Stimulated activated CD4-positive, alpha-beta T cell treated with anti-CD3 and anti-CD28 coated beads, Interleukin-1b, Interleukin-23, amount 100 ng/mL, for 24 hours (primary cell): ENCODE results near the gene UBAC1.
"Not testable (repeated sequence)": the region's sequence is repeated elsewhere in the genome, so short reads cannot be mapped to it uniquely, and the experiment has no call there.

Experiments
- DNase-seq, 4 experiments: peaks; one replicate each; pipeline ENCODE4 v3.0.0-alpha.2; 2020; ENCODE audit warnings: low read depth in 4 of 4, low spot score in 1 of 4

Gene UBAC1

DNA sequence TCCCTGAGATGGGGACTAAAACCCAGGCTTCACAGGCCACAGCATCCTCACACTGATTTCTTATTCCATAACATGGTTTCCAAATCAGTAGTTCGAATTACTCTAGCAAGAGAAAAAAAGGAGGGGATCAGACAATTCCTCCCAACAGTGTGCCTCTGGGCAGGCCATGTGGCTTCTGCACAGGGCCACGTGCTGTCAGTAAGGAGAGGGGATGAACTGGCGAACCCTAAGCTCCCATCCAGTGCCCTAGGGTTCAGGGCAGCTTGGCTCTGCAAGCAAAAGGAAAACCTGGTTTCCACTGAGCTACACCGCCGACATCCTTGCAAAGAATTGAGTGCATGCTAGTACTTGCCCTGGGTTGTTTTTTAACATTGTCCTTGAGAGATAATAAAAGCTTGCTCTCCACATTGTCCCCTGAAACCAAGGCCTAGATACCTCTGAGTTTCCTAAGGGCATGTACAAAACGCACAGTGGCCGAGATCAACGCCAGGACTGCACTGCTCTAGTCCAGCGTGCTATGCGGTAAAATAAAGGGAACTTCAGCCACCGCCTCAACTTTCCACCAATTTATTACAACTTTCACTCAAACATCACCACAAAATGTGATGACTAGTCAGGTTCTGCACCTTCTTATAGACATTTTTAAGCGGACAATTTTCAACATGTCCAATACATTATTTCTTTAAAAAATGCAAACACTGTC is 58.4 kb downstream of the UBAC1 start:
- DNase-seq: no peak

DNA sequence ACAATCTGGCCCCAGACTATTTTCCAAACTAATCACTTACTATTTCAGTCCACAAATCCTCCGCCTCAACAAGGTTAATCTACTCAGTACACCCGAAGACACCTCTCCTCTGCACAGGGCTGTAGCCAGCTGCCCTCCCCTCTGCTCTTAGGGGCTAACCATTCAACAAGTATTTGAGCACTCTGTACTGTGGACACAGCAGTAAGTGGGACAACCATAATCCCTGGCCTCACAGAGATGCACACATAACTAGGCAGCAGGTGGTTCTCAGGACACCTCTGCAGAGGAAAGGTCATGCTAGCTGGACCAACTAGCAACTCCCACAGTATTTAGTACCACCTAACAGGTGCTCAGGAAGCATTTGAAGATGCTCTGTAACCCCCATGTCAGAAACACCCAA is 59.3 kb downstream of the UBAC1 start:
- no peak for DNase-seq

DNA sequence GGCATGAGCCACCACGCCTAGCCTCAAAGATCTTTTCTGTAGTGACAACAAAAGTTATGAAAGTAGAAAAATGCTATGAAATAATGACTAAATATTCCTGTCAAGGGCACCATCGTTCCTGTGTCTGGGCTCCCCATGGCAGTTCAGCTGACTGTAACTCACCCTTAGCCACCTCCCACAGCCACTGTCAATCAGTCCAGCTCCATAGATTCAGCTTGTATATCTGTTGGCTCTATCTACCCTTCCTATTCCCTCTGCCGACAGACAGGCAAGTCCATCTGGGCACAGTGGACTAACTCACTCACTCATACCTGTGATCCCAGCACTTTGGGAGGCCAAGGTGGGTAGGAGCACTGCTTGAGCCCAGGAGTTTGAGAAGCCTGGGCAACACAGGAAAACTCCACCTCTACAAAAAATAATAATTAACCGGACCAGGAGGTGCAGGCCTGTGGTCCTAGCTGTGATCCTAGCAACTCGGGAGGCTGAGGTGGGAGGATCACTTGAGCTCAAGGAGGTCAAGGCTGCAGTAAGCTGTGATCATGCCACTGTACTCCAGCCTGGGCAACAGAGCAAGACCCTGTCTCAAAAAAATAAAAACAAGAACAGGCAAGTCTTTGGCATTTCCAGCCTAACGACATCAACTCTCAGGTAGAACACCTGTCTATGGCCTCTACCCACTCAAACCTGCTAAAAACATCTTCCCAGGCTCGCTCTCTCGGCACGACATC is 60.0 kb downstream of the UBAC1 start:
- DNase-seq: no peak

DNA sequence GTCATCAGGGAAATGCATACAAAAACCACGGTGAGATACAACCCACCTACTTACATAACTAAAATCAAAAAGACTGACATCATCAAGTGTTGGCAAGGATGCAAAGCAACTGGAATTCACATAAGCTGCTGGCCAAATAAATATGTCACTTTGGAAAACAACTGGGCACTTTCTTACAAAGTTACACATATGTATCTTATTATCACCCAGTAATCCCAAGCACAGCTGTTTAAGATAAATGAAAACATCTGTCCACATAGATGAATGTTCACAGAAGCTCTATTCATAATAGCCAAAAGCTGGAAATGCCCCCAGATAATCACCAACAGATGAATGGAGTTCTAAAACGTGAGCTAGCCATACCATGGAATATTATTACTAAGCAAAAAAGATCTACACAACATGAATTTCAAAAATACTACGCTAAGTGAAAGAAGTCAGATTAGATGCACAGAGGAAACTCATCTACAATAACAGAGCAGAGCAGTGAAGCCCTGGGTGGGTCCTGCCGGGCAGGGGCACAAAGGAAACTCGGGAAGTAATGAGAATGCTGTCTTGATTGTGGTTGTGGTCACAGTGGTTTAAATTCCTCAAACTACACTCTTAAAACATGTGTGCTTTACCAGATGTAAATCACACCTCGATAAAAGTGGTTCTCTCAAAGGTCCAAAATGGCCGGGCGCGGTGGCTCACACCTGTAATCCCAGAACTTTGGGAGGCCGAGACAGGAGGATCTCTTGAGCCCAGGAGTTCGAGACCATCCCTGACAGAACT is 62.4 kb downstream of the UBAC1 start:
- no peak for DNase-seq

DNA sequence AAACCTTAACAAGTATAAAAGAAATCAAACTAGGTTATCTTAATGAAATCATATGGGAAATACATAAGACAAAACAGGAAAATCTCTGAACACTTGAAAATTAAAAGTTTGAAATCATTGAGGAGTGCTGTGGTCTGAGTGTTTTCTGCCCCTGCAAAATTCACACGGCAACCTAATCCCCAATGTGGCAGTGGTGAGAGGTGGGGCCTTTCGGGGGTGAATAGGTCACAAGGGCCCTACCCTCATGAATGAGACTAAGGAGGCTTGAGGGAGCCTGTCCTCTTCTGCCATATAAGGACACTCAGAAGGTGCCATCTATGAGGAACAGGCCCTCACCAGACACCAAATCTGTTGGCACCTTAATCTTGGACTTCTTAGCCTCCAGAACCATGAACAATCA is 64.5 kb downstream of the UBAC1 start:
- DNase-seq: no peak

DNA sequence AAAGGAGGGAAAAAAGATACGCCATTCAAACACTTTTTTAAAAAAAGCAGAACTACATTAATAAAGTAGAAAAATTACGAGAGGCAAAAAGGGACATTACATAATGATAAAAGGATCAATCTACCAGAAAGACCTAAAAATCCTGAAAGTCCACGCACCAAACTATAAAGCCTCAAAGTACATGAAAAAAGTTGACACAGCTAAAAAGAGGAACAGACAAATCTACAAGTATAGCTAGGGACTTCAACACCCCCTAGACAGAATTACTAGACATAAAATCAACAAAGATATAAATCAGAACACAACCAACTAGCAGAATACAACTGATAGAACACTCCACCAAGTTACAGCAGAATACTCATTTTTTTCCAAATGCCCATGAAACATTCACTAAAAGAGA is 65.0 kb downstream of the UBAC1 start:
- no peak for DNase-seq

DNA sequence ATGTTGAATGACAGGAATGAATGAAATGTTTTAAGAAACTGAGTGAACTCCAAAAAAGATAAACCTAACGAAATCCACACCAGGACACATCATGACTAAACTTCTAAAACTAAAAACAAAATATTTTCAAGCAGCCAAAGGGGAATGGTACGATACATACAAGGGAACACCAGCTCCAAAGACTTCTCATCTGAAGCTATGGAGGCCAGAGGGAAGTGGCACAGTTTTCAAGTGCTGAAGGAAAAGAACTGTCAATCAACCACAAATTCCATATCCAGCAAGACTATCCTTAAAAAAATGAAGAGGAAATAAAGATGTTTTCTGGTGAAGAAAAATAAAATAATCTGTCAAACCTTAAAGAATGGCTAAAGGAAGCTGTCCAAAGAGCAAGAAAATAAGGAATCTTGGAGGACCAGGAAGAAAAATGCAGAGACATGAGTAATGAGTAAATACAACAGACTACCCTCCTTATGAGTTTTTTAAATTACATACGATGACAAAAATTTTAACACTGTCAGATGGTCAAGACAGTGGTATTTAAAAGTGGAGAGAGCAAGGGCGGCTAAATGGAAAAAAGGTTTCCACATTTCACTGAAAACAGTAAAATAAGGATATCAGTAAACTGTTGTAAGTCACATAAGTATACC is 65.8 kb downstream of the UBAC1 start:
- no peak for DNase-seq

DNA sequence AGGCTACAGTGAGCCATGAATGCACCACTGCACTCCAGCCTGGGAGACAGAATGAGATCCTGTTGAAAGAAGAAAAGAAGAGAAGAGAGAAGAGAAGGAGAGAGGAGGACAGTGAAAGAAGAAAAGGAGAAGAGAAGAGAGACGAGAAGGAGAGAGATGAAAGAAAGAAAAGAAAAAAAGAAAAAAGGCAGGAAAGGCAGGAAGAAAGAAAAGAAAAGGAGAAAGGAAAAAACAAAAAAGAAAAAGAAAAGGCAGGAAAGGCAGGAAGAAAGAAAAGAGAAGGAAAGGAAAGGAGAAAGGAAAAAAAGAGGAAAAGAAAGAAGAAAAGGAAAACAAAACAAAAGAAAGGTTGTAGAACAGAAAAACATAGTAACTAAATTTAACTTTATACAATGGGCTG is 68.1 kb downstream of the UBAC1 start:
- no peak for DNase-seq

DNA sequence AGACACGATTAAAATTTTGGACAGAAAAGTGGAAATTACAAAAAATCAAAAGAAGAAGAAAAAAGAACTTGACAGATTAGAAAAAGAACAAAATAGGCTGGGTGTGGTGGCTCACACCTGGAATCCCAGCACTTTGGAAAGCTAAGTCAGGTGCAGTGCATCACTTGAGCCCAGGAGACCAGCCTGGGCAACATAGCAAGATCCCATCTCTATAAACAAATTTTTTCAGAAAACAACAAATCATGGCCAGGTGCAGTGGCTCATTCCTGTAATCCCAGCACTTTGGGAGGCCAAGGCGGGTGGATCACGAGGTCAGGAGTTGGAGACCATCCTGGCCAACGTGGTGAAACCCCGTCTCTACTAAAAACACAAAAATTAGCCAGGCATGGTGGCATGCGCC is 68.8 kb downstream of the UBAC1 start:
- DNase-seq: not testable (repeated sequence)

DNA sequence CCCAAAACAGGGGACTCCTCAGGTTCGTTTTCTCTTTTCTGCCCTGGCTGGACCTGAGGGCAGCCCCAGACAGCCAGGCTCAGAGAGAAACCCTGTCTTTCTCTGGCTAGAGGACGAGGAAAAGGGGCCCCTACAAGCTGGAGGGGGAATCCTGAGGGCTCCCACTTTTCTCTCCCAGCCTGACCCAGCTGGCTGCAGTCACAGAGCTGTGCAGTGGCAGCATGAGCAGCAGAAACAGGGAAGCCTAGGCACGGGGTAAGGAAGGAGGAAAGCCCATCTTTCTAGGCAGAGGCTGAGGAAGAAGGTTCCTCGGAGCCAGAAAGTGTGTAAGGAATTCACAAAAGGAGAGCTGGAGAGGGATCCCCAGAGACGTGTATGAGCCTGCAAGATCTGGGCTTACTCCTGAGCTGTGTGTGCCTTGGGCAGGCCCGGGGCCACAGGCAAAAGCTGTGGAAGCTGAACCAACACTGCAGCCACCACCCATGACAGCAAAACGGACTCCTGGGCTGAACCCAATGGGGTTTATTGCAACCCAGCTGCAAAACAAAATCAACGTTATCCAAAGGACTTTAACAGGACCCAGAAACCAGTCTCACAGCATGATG is 70.0 kb downstream of the UBAC1 start:
- no peak for DNase-seq

DNA sequence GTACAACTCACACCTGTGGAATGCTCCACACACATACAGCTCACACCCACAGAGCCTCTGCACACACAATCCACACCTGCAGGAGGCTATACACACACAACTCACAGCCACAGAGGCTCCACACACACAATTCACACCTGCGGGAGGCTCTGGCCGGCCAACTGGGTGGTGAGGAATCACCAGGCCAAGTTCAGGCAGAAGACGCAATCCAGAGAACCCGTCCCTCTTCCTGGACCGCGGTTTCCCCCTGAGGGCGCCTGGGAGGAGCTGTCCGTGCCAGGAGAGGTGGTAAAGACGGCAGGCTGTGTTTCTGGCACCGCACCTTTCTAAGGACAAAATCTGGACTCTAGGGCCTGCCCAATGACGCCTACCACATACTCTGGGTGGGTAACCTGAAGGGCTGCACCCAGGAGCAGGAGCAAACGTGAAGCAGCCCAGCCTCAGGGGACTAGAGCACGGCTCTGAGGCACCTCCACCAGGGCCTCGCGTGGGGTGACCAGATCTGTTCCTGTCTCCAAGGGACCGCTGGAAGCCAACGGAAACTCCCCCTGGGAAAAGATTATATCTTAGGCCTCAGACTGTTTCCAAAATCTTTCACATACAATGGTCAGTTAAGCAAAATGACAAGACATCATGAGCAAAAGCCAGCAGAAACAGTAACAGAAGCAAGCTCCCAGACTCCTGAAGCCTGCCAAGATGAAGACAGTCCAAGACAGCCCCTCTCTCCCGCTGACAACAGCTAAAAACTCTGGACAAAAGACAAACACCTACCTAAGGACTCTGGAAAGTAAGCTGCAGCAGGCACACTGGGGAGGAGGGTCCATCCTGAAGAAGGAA is 70.8 kb downstream of the UBAC1 start:
- DNase-seq: no peak

DNA sequence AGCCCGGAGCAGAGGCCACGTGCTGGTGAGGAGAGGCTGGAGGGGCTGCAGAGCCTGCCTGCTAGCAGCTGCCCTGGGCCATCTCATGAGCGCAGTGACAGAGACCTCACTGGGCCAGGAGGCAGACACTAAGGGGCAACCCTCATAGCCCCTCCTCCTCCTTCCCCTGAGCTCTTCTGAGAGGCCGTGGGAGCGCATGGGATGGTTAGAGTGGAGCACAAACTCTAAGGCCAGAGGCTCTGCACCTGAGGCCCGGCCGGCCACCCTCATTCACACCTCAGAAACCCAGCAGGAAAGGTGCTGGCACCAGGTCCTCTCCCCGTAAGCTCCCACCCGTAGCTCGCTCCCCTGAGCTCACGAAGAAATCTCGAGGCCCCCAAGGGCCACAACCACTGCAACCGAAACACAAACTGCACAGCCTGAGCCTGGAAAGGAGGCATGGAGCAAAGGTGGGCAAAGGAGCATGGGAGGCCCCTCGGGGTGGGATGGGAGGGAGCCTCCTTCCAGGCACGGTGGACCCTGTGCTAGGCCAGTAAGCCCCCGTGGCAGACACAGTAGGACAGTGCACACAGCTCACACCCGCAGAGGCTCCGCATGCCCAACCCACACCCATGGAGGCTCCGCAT is 71.5 kb downstream of the UBAC1 start:
- DNase-seq: no peak

DNA sequence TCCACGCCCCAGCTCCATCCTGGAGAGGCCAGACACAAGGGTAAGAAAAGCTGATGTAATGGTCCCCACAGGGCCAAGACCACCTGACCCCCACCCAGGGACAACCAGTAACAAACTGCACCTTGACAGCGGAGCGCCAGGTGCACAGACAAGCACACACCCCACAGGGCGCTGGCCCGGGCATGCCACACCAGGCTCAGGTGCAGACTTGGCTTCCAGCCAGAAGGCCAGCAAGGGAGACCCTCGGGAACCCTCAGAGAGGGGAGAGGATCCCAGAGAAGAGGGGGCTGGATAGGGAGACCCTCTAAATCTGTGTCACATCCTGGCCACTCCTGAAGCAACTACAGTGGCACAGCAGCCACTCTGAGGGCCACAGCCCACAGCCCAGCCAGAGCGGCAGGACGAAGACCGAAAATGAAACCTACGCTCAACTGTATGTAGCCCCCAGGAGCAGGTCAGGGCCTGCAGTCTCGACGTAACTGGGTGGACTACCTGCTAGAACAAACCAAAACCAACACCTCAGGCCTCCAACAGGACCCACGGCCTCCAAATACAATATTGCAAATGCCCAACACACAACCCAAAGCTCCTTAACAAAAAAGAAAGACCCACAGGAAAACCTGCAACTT is 72.3 kb downstream of the UBAC1 start:
- no peak for DNase-seq

DNA sequence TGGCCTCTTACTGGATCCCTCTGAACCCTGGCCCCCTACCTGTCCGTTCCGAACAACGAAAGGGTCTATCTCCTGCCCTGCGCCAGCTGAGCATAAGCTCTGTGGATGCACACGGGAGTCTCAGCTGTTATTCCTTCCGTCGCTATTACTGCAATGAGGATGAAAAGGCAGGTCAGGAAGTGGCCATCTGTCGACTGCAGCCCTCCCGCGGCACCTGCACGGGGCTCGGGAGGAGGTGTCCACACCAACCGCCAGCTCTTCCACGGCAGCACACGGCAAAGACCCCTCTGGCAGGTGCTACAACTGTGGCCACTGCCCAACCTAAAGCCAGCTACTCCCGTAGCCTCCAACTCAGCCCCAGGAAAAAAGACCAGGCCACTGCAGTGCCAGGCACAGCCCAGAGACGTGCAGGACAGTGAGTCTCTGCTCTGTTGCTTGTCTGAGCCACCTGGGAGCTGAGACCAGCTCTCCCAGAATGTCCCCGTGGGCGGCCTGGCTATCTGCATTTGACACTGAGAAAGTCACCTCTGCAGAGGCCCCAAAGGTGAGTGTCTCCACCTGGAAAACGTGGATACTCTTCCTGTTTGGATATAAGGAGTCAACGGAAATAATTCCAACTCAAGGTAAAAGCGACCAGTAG is 72.9 kb downstream of the UBAC1 start:
- no peak for DNase-seq

DNA sequence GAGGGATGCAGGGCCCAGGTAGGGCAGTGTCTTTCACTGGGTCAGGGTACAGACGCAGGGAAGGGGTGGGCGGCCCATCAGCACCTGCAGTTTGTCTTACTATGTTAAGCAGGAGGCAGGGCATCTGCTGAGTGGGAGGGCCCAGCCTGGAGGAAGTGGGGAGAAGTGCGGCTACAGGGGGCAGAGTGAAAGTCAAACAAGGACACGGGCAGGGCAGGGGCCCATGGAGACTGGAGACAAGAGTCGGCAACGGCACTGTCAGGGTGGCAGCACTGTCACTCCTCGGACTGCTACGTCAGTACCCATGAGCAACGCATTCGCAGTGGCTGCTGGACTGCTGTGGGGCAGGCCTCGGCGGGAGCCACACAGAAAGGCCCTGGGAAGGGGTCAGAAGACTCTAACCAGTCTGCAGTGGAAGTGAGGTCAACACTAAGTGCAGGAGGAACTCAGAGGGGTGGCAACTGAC is 73.6 kb downstream of the UBAC1 start:
- no peak for DNase-seq

DNA sequence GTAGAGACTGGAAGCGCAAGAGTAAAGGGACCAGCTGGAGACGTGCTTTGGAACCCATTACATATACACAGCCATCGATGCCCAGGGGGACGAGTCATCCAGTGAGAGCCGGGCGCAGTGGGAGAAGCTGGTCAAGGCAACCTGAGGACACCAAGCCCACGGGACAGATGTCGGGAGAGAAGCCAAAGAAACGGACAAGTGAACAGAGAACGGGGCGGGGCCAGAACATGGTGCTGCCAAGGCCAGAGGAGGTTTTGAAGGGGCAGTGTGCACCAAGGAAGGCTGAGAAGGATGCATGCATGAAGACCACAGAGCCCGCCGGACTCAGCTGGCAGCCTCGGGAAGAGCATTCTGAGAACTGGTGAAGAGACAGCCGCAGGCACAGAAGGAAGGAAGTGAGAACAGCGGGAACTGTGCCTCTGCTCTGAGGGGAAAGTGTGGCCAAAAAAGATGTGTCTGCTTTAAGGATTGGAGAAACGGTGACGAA is 74.1 kb downstream of the UBAC1 start:
- no peak for DNase-seq

DNA sequence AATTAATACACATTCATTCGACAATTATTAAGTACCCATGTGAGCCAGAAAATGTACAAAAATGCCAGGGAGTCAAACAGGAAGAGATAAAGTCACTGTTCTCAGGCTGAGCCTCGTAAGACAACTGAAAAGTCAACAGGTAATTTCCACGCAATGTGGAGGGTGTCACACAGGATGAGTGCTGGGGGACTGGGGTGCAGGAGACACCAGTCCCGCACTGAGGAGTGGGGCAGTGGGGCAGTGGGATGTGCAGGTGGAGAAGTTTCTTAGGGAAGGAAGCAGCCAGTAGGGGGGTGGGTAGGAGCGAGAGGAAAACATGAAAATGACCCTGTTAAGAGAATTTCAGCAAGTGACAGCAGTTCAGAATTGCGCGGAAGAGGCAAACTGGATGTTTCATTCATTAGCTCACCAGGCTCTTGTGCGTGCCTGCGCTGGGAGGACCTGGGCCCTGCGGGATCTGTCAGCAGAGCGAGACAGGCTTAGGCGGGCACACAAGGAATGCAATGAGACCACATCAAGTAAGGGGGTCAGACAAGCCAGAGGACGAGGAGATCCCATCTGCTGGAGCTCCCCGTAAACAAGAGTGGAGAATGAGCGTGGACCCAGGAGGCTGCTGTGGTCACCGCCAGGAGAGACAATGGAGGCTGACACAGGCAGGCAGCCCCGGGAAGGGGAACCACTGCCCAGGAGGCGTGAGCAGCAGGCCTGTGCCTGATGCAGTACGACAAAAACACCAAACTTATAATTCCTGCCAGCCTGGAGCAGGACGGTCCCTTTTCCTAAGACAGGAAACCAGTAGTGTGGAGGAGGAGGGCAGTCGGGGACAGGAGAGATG is 74.8 kb downstream of the UBAC1 start:
- no peak for DNase-seq
